Lower leg skin (tissue), 4 donors: Measurements from ENCODE around the gene HK3. TPM values are rescaled to one million over a fixed set of nuclear protein-coding genes. Genes with fewer than 3 reads are reported as not detected.

Experiments
- DNase-seq, 2 donors: peaks; one replicate each; pipeline ENCODE4 v3.0.0-alpha.2; 2019; ENCODE audit warnings: low spot score in 2 of 2
- H3K4me3 ChIP-seq: fragments of 200-600 bp; sonication (generic); 2 replicates; pipeline ENCODE4 v1.5.1; 2017; ENCODE audit warnings: mild to moderate bottlenecking, low read depth; ENCODE audit not compliant: poor library complexity, severe bottlenecking
- CTCF ChIP-seq, 3 donors: fragments of 450-650 bp; IDR thresholded peaks; one replicate each; pipeline ENCODE4 v1.5.1; 2016; ENCODE audit warnings: antibody characterized with exemption in 3 of 3, mild to moderate bottlenecking in 3 of 3, moderate library complexity in 2 of 3
- POLR2A ChIP-seq, 2 donors: fragments of 450-650 bp; IDR thresholded peaks; one replicate each; pipeline ENCODE4 v1.6.1; 2016 to 2017; ENCODE audit warnings: antibody characterized with exemption in 2 of 2, mild to moderate bottlenecking in 1 of 2, moderate library complexity in 1 of 2
- WGBS, 2 donors: methylation state at CpG; one replicate each; pipeline ENCODE4 v1.1.5; 2018; 5-methylcytosine and 5-hydroxymethylcytosine counted together
- intact Hi-C: fragments of 100-400 bp; cut with DNase I; formaldehyde crosslinking; loops from one replicate; pipeline ENCODE4 v1.15.0; 2023; ENCODE audit warnings: low total_unique reads
- total RNA-seq, 4 donors: library from RNA; depleted of rRNA; stranded (reverse); fragments of >200 nt; gene quantifications; one replicate each; pipeline ENCODE4 v1.1.0, GENCODE V29; 2016

HK3 gene
- total RNA-seq, 4 donors from 2014 or later = 0.32 to 1.7 (median 0.76) TPM

- no peak for DNase-seq
- no peak for TF ChIP-seq CTCF (IDR thresholded peaks at IDR 0.05)
- TF ChIP-seq POLR2A (IDR thresholded peaks at IDR 0.05) = no peak
- WGBS, 2 donors = 56 to 78% methylated on average over 11 of the region's 11 CpGs
- no peak overlapping the region for H3K4me3 ChIP-seq
- intact Hi-C loops = no loop called here
Observed at GRCh38 chr5:176857894-176858273, 41.3 kb downstream of the HK3 start.

GRCh38 chr5:176857216-176857893 is 41.8 kb downstream of the HK3 start:
- no peak for DNase-seq
- intact Hi-C loops = no loop called here
- 49 to 54% methylated on average over 17 to 18 of the region's 19 CpGs for WGBS, 2 donors
- no peak overlapping the region for H3K4me3 ChIP-seq
- TF ChIP-seq CTCF (IDR thresholded peaks at IDR 0.05) (no peak), POLR2A (IDR thresholded peaks at IDR 0.05) (no peak)

- H3K4me3 ChIP-seq = no peak overlapping the region
- intact Hi-C loops = no loop called here
- 52 to 54% methylated on average over 8 of the region's 8 CpGs for WGBS, 2 donors
- TF ChIP-seq CTCF (IDR thresholded peaks at IDR 0.05) = no peak
- no peak for TF ChIP-seq POLR2A (IDR thresholded peaks at IDR 0.05)
- no peak for DNase-seq
Observed at GRCh38 chr5:176856746-176857145, 42.4 kb downstream of the HK3 start.

- TF ChIP-seq CTCF (IDR thresholded peaks at IDR 0.05) = no peak
- no peak for TF ChIP-seq POLR2A (IDR thresholded peaks at IDR 0.05)
- DNase-seq = no peak
- no peak overlapping the region for H3K4me3 ChIP-seq
- WGBS, 2 donors = 91 to 92% methylated on average over 18 of the region's 18 CpGs
- intact Hi-C loops = no loop called here
Observed at GRCh38 chr5:176855598-176855997, 43.5 kb downstream of the HK3 start.

- 44 to 59% methylated on average over 8 of the region's 8 CpGs for WGBS, 2 donors
- intact Hi-C loops = no loop called here
- TF ChIP-seq POLR2A (IDR thresholded peaks at IDR 0.05) = no peak
Observed at GRCh38 chr5:176854164-176854563, 45.0 kb downstream of the HK3 start.

GRCh38 chr5:176853151-176853778 is 45.9 kb downstream of the HK3 start:
- no peak for TF ChIP-seq CTCF (IDR thresholded peaks at IDR 0.05)
- intact Hi-C loops = no loop called here
- 77 to 85% methylated on average over 20 of the region's 20 CpGs for WGBS, 2 donors
- no peak overlapping the region for H3K4me3 ChIP-seq
- no peak for DNase-seq

More at GRCh38 chr5:176854164-176854563, 45.0 kb downstream of the HK3 start:
- no peak overlapping the region for H3K4me3 ChIP-seq
- DNase-seq = no peak
